Endodermal cell (in vitro differentiated cells): ENCODE data around the gene TPST2. TPM values are rescaled to one million over a fixed set of nuclear protein-coding genes. Genes with fewer than 3 reads are reported as not detected.

Experiments
- DNase-seq: peaks from one replicate; pipeline ENCODE4 v3.0.0-alpha.2; 2017
- H3K27ac ChIP-seq: 2 replicates; pipeline ENCODE4 v1.5.1; 2013; ENCODE audit warnings: mild to moderate bottlenecking, low read depth, low read length, moderate library complexity
- H3K27me3 ChIP-seq: 2 replicates; pipeline ENCODE4 v1.6.1; 2013; ENCODE audit warnings: mild to moderate bottlenecking, low read length, moderate library complexity; ENCODE audit not compliant: insufficient read depth, control insufficient read depth, poor library complexity, severe bottlenecking
- H3K36me3 ChIP-seq: 2 replicates; pipeline ENCODE4 v1.7.0; 2013; ENCODE audit warnings: mild to moderate bottlenecking, low read length, moderate library complexity; ENCODE audit not compliant: control insufficient read depth, insufficient read depth
- H3K4me1 ChIP-seq: one replicate; pipeline ENCODE4 v1.7.0; 2013; ENCODE audit warnings: low read length; ENCODE audit not compliant: control insufficient read depth, insufficient read depth
- H3K4me3 ChIP-seq: 2 replicates; pipeline ENCODE4 v1.5.1; 2013; ENCODE audit warnings: mild to moderate bottlenecking, low read length, moderate library complexity
- H3K9ac ChIP-seq: 2 replicates; pipeline ENCODE4 v1.6.1; 2013; ENCODE audit warnings: mild to moderate bottlenecking, low read length, moderate library complexity; ENCODE audit not compliant: poor library complexity, severe bottlenecking; ENCODE audit errors: extremely low read depth
- H3K9me3 ChIP-seq: 2 replicates; pipeline ENCODE4 v1.6.1; 2013; ENCODE audit warnings: mild to moderate bottlenecking, low read length, moderate library complexity; ENCODE audit not compliant: control insufficient read depth
- H3K27ac Mint-ChIP-seq: 2 replicates; pipeline ENCODE4 v1.8.0; 2020; ENCODE audit warnings: mixed read lengths
- H3K27me3 Mint-ChIP-seq: 2 replicates; pipeline ENCODE4 v1.8.0; 2021; ENCODE audit warnings: mild to moderate bottlenecking, mixed read lengths; ENCODE audit not compliant: insufficient read depth
- H3K36me3 Mint-ChIP-seq: 2 replicates; pipeline ENCODE4 v1.8.0; 2020; ENCODE audit warnings: low read depth, mixed read lengths
- H3K4me1 Mint-ChIP-seq: 2 replicates; pipeline ENCODE4 v1.8.0; 2020; ENCODE audit warnings: mixed read lengths
- H3K4me3 Mint-ChIP-seq: 2 replicates; pipeline ENCODE4 v1.8.0; 2020; ENCODE audit warnings: mild to moderate bottlenecking, moderate library complexity, mixed read lengths
- H3K9me3 Mint-ChIP-seq: 2 replicates; pipeline ENCODE4 v1.8.0; 2020; ENCODE audit warnings: mild to moderate bottlenecking, mixed read lengths
- CTCF ChIP-seq: fragments of 200-600 bp; sonication (generic); conservative IDR thresholded peaks from 2 replicates; pipeline ENCODE4 v1.5.0; 2021; ENCODE audit warnings: antibody characterized with exemption, mild to moderate bottlenecking
- WGBS, 2 experiments: methylation state at CpG; one replicate each; pipeline versions ENCODE4 v1.1.5 to v1.1.7; 2013; ENCODE audit warnings: missing lambda C conversion rate in 2 of 2, mixed read lengths in 1 of 2; ENCODE audit not compliant: insufficient coverage in 1 of 2, insufficient read length in 1 of 2; 5-methylcytosine and 5-hydroxymethylcytosine counted together
- total RNA-seq, 2 donors: library from RNA; stranded (reverse); fragmentation: NEBNext Ultra II Directional in 1 of 2; extraction: Animal tissue kit (Norgen Biotek cat#: 25700) in 1 of 2; gene quantifications; 2 replicates in 1 of 2; 3 replicates in 1 of 2; pipeline ENCODE4 v1.2.1, GENCODE V29; 2021

Gene TPST2
- total RNA-seq, 2 donors from 2014 or later, result 38.9 to 53.2 TPM

- no peaks in the 10 kb centered on the region for H3K27me3 ChIP-seq
- no peaks in the 10 kb centered on the region for H3K27me3 Mint-ChIP-seq
- DNase-seq, result no peak
- H3K4me1 ChIP-seq, result no peaks in the 10 kb centered on the region
- H3K36me3 Mint-ChIP-seq, result no peaks in the 10 kb centered on the region
- no peaks in the 10 kb centered on the region for H3K9me3 ChIP-seq
- H3K4me3 ChIP-seq, result no peak overlapping the region
- peaks cover 18% of the 10 kb centered on the region for H3K4me1 Mint-ChIP-seq
- no peak overlapping the region for H3K4me3 Mint-ChIP-seq
- H3K9ac ChIP-seq, result no peak overlapping the region
- no peaks in the 10 kb centered on the region for H3K9me3 Mint-ChIP-seq
- WGBS, 2 experiments, result 91 to 95% methylated on average over 17 to 18 of the region's 18 CpGs
- no peak overlapping the region for H3K27ac ChIP-seq
- H3K27ac Mint-ChIP-seq, result no peak overlapping the region
- no peak for TF ChIP-seq CTCF
- H3K36me3 ChIP-seq, result no peaks in the 10 kb centered on the region
Measured at GRCh38 chr22:26629988-26630761, 40.2 kb upstream of the TPST2 start.

GRCh38 chr22:26624803-26625202 is 34.9 kb upstream of the TPST2 start:
- no peak for TF ChIP-seq CTCF
- Mint-ChIP-seq H3K27me3 (peaks cover 2% of the 10 kb centered on the region), H3K9me3 (no peaks in the 10 kb centered on the region), H3K4me1 (no peaks in the 10 kb centered on the region), H3K27ac (no peak overlapping the region), H3K4me3 (no peak overlapping the region), H3K36me3 (no peaks in the 10 kb centered on the region)
- DNase-seq, result no peak
- no peak overlapping the region for H3K4me3 ChIP-seq
- 90 to 93% methylated on average over 10 to 12 of the region's 12 CpGs for WGBS, 2 experiments
- no peaks in the 10 kb centered on the region for H3K27me3 ChIP-seq
- no peak overlapping the region for H3K27ac ChIP-seq
- H3K9me3 ChIP-seq, result no peaks in the 10 kb centered on the region
- no peak overlapping the region for H3K9ac ChIP-seq
- no peaks in the 10 kb centered on the region for H3K36me3 ChIP-seq
- no peaks in the 10 kb centered on the region for H3K4me1 ChIP-seq

- TF ChIP-seq CTCF, result no peak
- 95 to 100% methylated on average over 1 of the region's 1 CpG for WGBS, 2 experiments
- Mint-ChIP-seq H3K27me3 (peaks cover 2% of the 10 kb centered on the region), H3K27ac (no peak overlapping the region), H3K9me3 (no peaks in the 10 kb centered on the region), H3K36me3 (no peaks in the 10 kb centered on the region), H3K4me1 (peaks cover under 1% of the 10 kb centered on the region), H3K4me3 (no peak overlapping the region)
- Histone ChIP-seq H3K9me3 (no peaks in the 10 kb centered on the region), H3K9ac (no peak overlapping the region), H3K36me3 (no peaks in the 10 kb centered on the region), H3K27me3 (no peaks in the 10 kb centered on the region), H3K4me1 (no peaks in the 10 kb centered on the region), H3K27ac (no peak overlapping the region), H3K4me3 (no peak overlapping the region)
- no peak for DNase-seq
Measured at GRCh38 chr22:26623984-26624383, 34.1 kb upstream of the TPST2 start.
